Cardiac muscle cell (in vitro differentiated cells and primary cell): Measurements from ENCODE around the gene PTPRM. TPM values are rescaled to one million over a fixed set of nuclear protein-coding genes. Genes with fewer than 3 reads are reported as not detected.

Experiments
- DNase-seq, 2 donors: peaks; one replicate each; pipeline versions ENCODE4 v3.0.0 to v3.0.0-alpha.2; 2010 to 2017; ENCODE audit warnings: low read depth in 1 of 2, low spot score in 1 of 2
- H3K27ac ChIP-seq: fragments of 200-600 bp; sonication (generic); 2 replicates; pipeline ENCODE4 v1.5.1; 2016
- H3K27me3 ChIP-seq: fragments of 200-600 bp; sonication (generic); 2 replicates; pipeline ENCODE4 v1.6.0; 2016; ENCODE audit warnings: control low read depth
- H3K36me3 ChIP-seq: fragments of 200-600 bp; sonication (generic); 2 replicates; pipeline ENCODE4 v1.5.1; 2016; ENCODE audit warnings: control low read depth
- H3K4me1 ChIP-seq: fragments of 200-600 bp; sonication (generic); 2 replicates; pipeline ENCODE4 v1.8.1; 2017; ENCODE audit warnings: low read depth, mild to moderate bottlenecking, mixed run types
- H3K4me3 ChIP-seq: fragments of 200-600 bp; sonication (generic); 2 replicates; pipeline ENCODE4 v1.5.1; 2016; ENCODE audit warnings: mild to moderate bottlenecking
- H3K9me3 ChIP-seq: fragments of 200-600 bp; sonication (generic); 2 replicates; pipeline ENCODE4 v1.5.1; 2017; ENCODE audit warnings: low read depth, mild to moderate bottlenecking, control low read depth
- polyA plus RNA-seq: library from polyadenylated mRNA; unstranded; fragments of >200 nt; fragmentation: Nextera tagmentation; extraction: Ambion mirVana; gene quantifications from 2 replicates; pipeline ENCODE4 v1.2.1, GENCODE V29; 2016
- total RNA-seq: library from RNA; depleted of rRNA; stranded (reverse); fragments of >200 nt; gene quantifications from 2 replicates; pipeline ENCODE4 v1.2.3, GENCODE V29; 2016
- TF ChIP-seq, protein P1 (sequence below): IDR thresholded peaks from 2 replicates; pipeline ENCODE4 v1.5.1; 2012; ENCODE audit warnings: low read depth, mild to moderate bottlenecking, low read length

PTPRM gene
- total and polyA plus RNA-seq, 2 experiments from 2014 or later: 26.5 to 48.8 TPM

DNA sequence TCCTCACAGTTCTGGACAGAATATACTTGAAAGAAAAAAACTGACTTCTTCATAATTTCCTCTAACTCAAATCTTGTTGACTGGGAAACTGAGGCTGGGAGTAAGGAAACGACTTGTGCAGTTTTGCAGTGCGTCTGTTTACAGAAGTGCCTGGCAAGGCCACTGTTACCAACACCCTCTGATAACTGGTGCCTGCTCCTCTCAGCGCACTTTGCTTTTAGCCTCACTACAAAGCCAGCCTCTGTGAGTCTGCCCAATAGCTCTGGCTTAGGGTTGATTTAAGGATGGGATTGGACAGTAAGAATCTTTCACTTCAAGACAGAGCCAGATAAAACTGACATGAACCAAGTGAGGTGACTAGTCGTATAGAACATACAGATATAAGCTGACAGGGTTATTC is 410.8 kb downstream of the PTPRM start:
- TF ChIP-seq, protein P1, sequence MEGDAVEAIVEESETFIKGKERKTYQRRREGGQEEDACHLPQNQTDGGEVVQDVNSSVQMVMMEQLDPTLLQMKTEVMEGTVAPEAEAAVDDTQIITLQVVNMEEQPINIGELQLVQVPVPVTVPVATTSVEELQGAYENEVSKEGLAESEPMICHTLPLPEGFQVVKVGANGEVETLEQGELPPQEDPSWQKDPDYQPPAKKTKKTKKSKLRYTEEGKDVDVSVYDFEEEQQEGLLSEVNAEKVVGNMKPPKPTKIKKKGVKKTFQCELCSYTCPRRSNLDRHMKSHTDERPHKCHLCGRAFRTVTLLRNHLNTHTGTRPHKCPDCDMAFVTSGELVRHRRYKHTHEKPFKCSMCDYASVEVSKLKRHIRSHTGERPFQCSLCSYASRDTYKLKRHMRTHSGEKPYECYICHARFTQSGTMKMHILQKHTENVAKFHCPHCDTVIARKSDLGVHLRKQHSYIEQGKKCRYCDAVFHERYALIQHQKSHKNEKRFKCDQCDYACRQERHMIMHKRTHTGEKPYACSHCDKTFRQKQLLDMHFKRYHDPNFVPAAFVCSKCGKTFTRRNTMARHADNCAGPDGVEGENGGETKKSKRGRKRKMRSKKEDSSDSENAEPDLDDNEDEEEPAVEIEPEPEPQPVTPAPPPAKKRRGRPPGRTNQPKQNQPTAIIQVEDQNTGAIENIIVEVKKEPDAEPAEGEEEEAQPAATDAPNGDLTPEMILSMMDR: no peak
- Histone ChIP-seq H3K36me3 (no peaks in the 10 kb centered on the region), H3K9me3 (no peaks in the 10 kb centered on the region), H3K27ac (no peak overlapping the region), H3K27me3 (no peaks in the 10 kb centered on the region), H3K4me1 (peaks cover 7% of the 10 kb centered on the region), H3K4me3 (no peak overlapping the region)
- DNase-seq: no peak

- no peak for DNase-seq
- no peaks in the 10 kb centered on the region for H3K27me3 ChIP-seq
- H3K27ac ChIP-seq: no peak overlapping the region
- H3K36me3 ChIP-seq: no peaks in the 10 kb centered on the region
- H3K4me1 ChIP-seq: peaks cover 7% of the 10 kb centered on the region
- H3K9me3 ChIP-seq: no peaks in the 10 kb centered on the region
- no peak overlapping the region for H3K4me3 ChIP-seq
- TF ChIP-seq, protein P1: no peak
Measured at GRCh38 chr18:7978834-7979233, 411.7 kb downstream of the PTPRM start.

GRCh38 chr18:7979714-7980113 is 412.6 kb downstream of the PTPRM start:
- TF ChIP-seq, protein P1: no peak

DNA sequence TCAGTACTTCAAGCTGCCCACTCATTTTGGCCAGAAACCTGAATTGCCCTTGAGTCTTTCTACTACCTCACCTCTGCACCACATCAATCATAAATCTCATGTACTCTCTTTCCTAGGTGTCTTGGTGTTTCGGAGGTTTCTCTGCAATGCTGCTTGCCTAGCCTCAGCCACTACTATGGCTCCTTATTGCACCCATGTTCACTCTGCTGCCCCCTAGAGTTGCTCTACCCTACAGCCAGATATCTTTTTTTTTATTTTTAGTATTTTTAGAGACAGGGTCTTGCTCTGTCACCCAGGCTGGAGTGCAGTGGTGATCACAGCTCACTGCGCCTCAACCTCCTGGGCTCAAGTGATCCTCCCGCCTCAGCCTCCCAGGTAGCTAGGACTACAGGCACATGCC is 413.0 kb downstream of the PTPRM start:
- Histone ChIP-seq H3K4me3 (no peak overlapping the region), H3K9me3 (no peaks in the 10 kb centered on the region), H3K36me3 (no peaks in the 10 kb centered on the region), H3K27me3 (no peaks in the 10 kb centered on the region), H3K27ac (no peak overlapping the region), H3K4me1 (peaks cover 7% of the 10 kb centered on the region)
- TF ChIP-seq, protein P1: no peak
- no peak for DNase-seq

More at GRCh38 chr18:7979714-7980113, 412.6 kb downstream of the PTPRM start:
- Histone ChIP-seq H3K9me3 (no peaks in the 10 kb centered on the region), H3K27me3 (no peaks in the 10 kb centered on the region), H3K4me1 (peaks cover 7% of the 10 kb centered on the region), H3K27ac (no peak overlapping the region), H3K4me3 (no peak overlapping the region), H3K36me3 (no peaks in the 10 kb centered on the region)
- DNase-seq: no peak

DNA sequence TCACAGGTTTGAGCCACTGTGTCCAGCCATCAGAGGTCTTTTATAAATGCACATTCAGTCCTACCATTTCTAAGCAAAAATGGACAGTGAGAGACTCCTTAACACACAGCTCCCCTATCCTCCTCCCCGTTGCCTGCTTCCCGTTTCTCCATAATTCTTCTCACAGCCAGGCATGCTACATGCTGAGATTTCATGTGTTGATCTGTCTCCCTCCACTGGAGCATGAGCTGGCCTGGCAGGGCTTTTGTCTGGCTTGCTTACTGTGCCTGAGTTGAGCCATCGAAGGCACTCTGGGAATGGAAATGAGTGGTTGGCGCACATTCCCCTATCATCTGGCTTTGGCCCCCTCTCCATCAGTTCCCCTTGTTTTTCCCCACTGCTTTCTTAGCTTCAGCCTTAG is 413.5 kb downstream of the PTPRM start:
- Histone ChIP-seq H3K9me3 (no peaks in the 10 kb centered on the region), H3K4me3 (no peak overlapping the region), H3K27me3 (no peaks in the 10 kb centered on the region), H3K4me1 (peaks cover 7% of the 10 kb centered on the region), H3K27ac (no peak overlapping the region), H3K36me3 (no peaks in the 10 kb centered on the region)
- TF ChIP-seq, protein P1: no peak
- no peak for DNase-seq

- H3K36me3 ChIP-seq: no peaks in the 10 kb centered on the region
- H3K27ac ChIP-seq: peak overlapping the region; percentile 33
- no peak overlapping the region for H3K4me3 ChIP-seq
- TF ChIP-seq, protein P1: no peak
- peak in 1 of 2 donors; percentile 16 for DNase-seq
- H3K4me1 ChIP-seq: peaks cover 7% of the 10 kb centered on the region
- no peaks in the 10 kb centered on the region for H3K9me3 ChIP-seq
- H3K27me3 ChIP-seq: no peaks in the 10 kb centered on the region
Measured at GRCh38 chr18:7982216-7982615, 415.1 kb downstream of the PTPRM start.
